ENCODE data around the gene TYMP. TPM values are rescaled to one million over a fixed set of nuclear protein-coding genes. Genes with fewer than 3 reads are reported as not detected.
A peak's percentile ranks its signal among the peaks of the same experiment; 100 is the strongest.

Gene TYMP
- total RNA-seq, 1 donor from 2014 or later: 8.9 TPM

- H3K36me3 ChIP-seq (ENCODE audit: control insufficient read depth in 3 of 3, insufficient read depth in 3 of 3, low read length in 3 of 3): no peaks in the 10 kb centered on the region
- H3K4me3 ChIP-seq (ENCODE audit: low read length in 3 of 3): no peak overlapping the region
- H3K27me3 ChIP-seq (ENCODE audit: control insufficient read depth in 3 of 3, insufficient read depth in 3 of 3, low read length in 3 of 3): peaks cover 47 to 71% (median 61%) of the 10 kb centered on the region in 3 donors
- H3K9ac ChIP-seq (ENCODE audit: low read depth in 1 of 3, low read length in 3 of 3): no peak overlapping the region
- H3K4me1 ChIP-seq (ENCODE audit: control insufficient read depth in 3 of 3, insufficient read depth in 3 of 3, low read length in 3 of 3): peaks cover 3 to 13% (median 5%) of the 10 kb centered on the region in 3 donors
- no peak overlapping the region for H3K27ac ChIP-seq (ENCODE audit: low read depth, low read length)
- H3K9me3 ChIP-seq (ENCODE audit: control insufficient read depth in 3 of 3, low read length in 3 of 3): no peaks in the 10 kb centered on the region
Measured at GRCh38 chr22:50548921-50549790, 19.3 kb upstream of the TYMP start.

- no peaks in the 10 kb centered on the region for H3K36me3 ChIP-seq (ENCODE audit: control insufficient read depth in 3 of 3, insufficient read depth in 3 of 3, low read length in 3 of 3)
- H3K9ac ChIP-seq (ENCODE audit: low read depth in 1 of 3, low read length in 3 of 3): no peak overlapping the region
- H3K9me3 ChIP-seq (ENCODE audit: control insufficient read depth in 3 of 3, low read length in 3 of 3): no peaks in the 10 kb centered on the region
- H3K27ac ChIP-seq (ENCODE audit: low read depth, low read length): no peak overlapping the region
- peaks cover 50 to 75% (median 62%) of the 10 kb centered on the region in 3 donors for H3K27me3 ChIP-seq (ENCODE audit: control insufficient read depth in 3 of 3, insufficient read depth in 3 of 3, low read length in 3 of 3)
- H3K4me1 ChIP-seq (ENCODE audit: control insufficient read depth in 3 of 3, insufficient read depth in 3 of 3, low read length in 3 of 3): peaks cover 5 to 16% (median 5%) of the 10 kb centered on the region in 3 donors
- H3K4me3 ChIP-seq (ENCODE audit: low read length in 3 of 3): no peak overlapping the region
Measured at GRCh38 chr22:50548040-50548920, 18.5 kb upstream of the TYMP start.

- no peaks in the 10 kb centered on the region for H3K9me3 ChIP-seq (ENCODE audit: control insufficient read depth in 3 of 3, low read length in 3 of 3)
- no peak overlapping the region for H3K4me3 ChIP-seq (ENCODE audit: low read length in 3 of 3)
- no peak overlapping the region for H3K27ac ChIP-seq (ENCODE audit: low read depth, low read length)
- no peak overlapping the region for H3K9ac ChIP-seq (ENCODE audit: low read depth in 1 of 3, low read length in 3 of 3)
- no peaks in the 10 kb centered on the region for H3K36me3 ChIP-seq (ENCODE audit: control insufficient read depth in 3 of 3, insufficient read depth in 3 of 3, low read length in 3 of 3)
- peaks cover 5 to 16% (median 5%) of the 10 kb centered on the region in 3 donors for H3K4me1 ChIP-seq (ENCODE audit: control insufficient read depth in 3 of 3, insufficient read depth in 3 of 3, low read length in 3 of 3)
- H3K27me3 ChIP-seq (ENCODE audit: control insufficient read depth in 3 of 3, insufficient read depth in 3 of 3, low read length in 3 of 3): peaks cover 53 to 75% (median 62%) of the 10 kb centered on the region in 3 donors
Measured at GRCh38 chr22:50547263-50547985, 17.6 kb upstream of the TYMP start.

GRCh38 chr22:50546326-50547262 is 16.8 kb upstream of the TYMP start:
- no peak overlapping the region for H3K27ac ChIP-seq (ENCODE audit: low read depth, low read length)
- no peaks in the 10 kb centered on the region for H3K36me3 ChIP-seq (ENCODE audit: control insufficient read depth in 3 of 3, insufficient read depth in 3 of 3, low read length in 3 of 3)
- H3K4me1 ChIP-seq (ENCODE audit: control insufficient read depth in 3 of 3, insufficient read depth in 3 of 3, low read length in 3 of 3): peaks cover 5 to 16% (median 5%) of the 10 kb centered on the region in 3 donors
- H3K27me3 ChIP-seq (ENCODE audit: control insufficient read depth in 3 of 3, insufficient read depth in 3 of 3, low read length in 3 of 3): peaks cover 54 to 69% (median 59%) of the 10 kb centered on the region in 3 donors
- no peak overlapping the region for H3K4me3 ChIP-seq (ENCODE audit: low read length in 3 of 3)
- H3K9ac ChIP-seq (ENCODE audit: low read depth in 1 of 3, low read length in 3 of 3): no peak overlapping the region
- H3K9me3 ChIP-seq (ENCODE audit: control insufficient read depth in 3 of 3, low read length in 3 of 3): no peaks in the 10 kb centered on the region

GRCh38 chr22:50545522-50546325 is 15.9 kb upstream of the TYMP start, which contains the start of gene KLHDC7B:
TSS of gene KLHDC7B (plus strand) at chr22:50545899. CDS start at chr22:50546244, 345 bp downstream.
- Histone ChIP-seq H3K9ac (ENCODE audit: low read depth in 1 of 3, low read length in 3 of 3) (no peak within 1 kb of the TSS), H3K4me1 (ENCODE audit: control insufficient read depth in 3 of 3, insufficient read depth in 3 of 3, low read length in 3 of 3) (peaks cover 5 to 16% (median 5%) of the 10 kb centered on the region in 3 donors), H3K4me3 (ENCODE audit: low read length in 3 of 3) (no peak within 1 kb of the TSS), H3K9me3 (ENCODE audit: control insufficient read depth in 3 of 3, low read length in 3 of 3) (no peaks in the 10 kb centered on the region), H3K36me3 (ENCODE audit: control insufficient read depth in 3 of 3, insufficient read depth in 3 of 3, low read length in 3 of 3) (no peaks in the 10 kb centered on the region), H3K27me3 (ENCODE audit: control insufficient read depth in 3 of 3, insufficient read depth in 3 of 3, low read length in 3 of 3) (peaks cover 53 to 61% (median 54%) of the 10 kb centered on the region in 3 donors), H3K27ac (ENCODE audit: low read depth, low read length) (no peak within 1 kb of the TSS)

- peaks cover 47 to 53% (median 49%) of the 10 kb centered on the region in 3 donors for H3K27me3 ChIP-seq (ENCODE audit: control insufficient read depth in 3 of 3, insufficient read depth in 3 of 3, low read length in 3 of 3)
- H3K27ac ChIP-seq (ENCODE audit: low read depth, low read length): no peak overlapping the region
- H3K36me3 ChIP-seq (ENCODE audit: control insufficient read depth in 3 of 3, insufficient read depth in 3 of 3, low read length in 3 of 3): no peaks in the 10 kb centered on the region
- no peaks in the 10 kb centered on the region for H3K9me3 ChIP-seq (ENCODE audit: control insufficient read depth in 3 of 3, low read length in 3 of 3)
- peak overlapping the region in 1 of 3 donors; percentile 54 for H3K9ac ChIP-seq (ENCODE audit: low read depth in 1 of 3, low read length in 3 of 3)
- peaks cover 5 to 16% (median 5%) of the 10 kb centered on the region in 3 donors for H3K4me1 ChIP-seq (ENCODE audit: control insufficient read depth in 3 of 3, insufficient read depth in 3 of 3, low read length in 3 of 3)
- no peak overlapping the region for H3K4me3 ChIP-seq (ENCODE audit: low read length in 3 of 3)
Measured at GRCh38 chr22:50544746-50545253, 15.0 kb upstream of the TYMP start.

GRCh38 chr22:50544078-50544745 is 14.4 kb upstream of the TYMP start:
- peaks cover 5 to 17% (median 6%) of the 10 kb centered on the region in 3 donors for H3K4me1 ChIP-seq (ENCODE audit: control insufficient read depth in 3 of 3, insufficient read depth in 3 of 3, low read length in 3 of 3)
- H3K9me3 ChIP-seq (ENCODE audit: control insufficient read depth in 3 of 3, low read length in 3 of 3): no peaks in the 10 kb centered on the region
- peak overlapping the region; percentile 38 to 54 (median 43) for H3K9ac ChIP-seq (ENCODE audit: low read depth in 1 of 3, low read length in 3 of 3)
- H3K4me3 ChIP-seq (ENCODE audit: low read length in 3 of 3): peak overlapping the region in 1 of 3 donors; percentile 56
- no peaks in the 10 kb centered on the region for H3K36me3 ChIP-seq (ENCODE audit: control insufficient read depth in 3 of 3, insufficient read depth in 3 of 3, low read length in 3 of 3)
- peaks cover 43 to 49% (median 43%) of the 10 kb centered on the region in 3 donors for H3K27me3 ChIP-seq (ENCODE audit: control insufficient read depth in 3 of 3, insufficient read depth in 3 of 3, low read length in 3 of 3)
- no peak overlapping the region for H3K27ac ChIP-seq (ENCODE audit: low read depth, low read length)

GRCh38 chr22:50542416-50542927 is 12.7 kb upstream of the TYMP start:
- H3K9ac ChIP-seq (ENCODE audit: low read depth in 1 of 3, low read length in 3 of 3): no peak overlapping the region
- H3K27me3 ChIP-seq (ENCODE audit: control insufficient read depth in 3 of 3, insufficient read depth in 3 of 3, low read length in 3 of 3): peaks cover 28 to 37% (median 34%) of the 10 kb centered on the region in 3 donors
- no peak overlapping the region for H3K4me3 ChIP-seq (ENCODE audit: low read length in 3 of 3)
- no peaks in the 10 kb centered on the region for H3K9me3 ChIP-seq (ENCODE audit: control insufficient read depth in 3 of 3, low read length in 3 of 3)
- no peaks in the 10 kb centered on the region for H3K36me3 ChIP-seq (ENCODE audit: control insufficient read depth in 3 of 3, insufficient read depth in 3 of 3, low read length in 3 of 3)
- peak overlapping the region; percentile 52 for H3K27ac ChIP-seq (ENCODE audit: low read depth, low read length)
- peaks cover 5 to 24% (median 8%) of the 10 kb centered on the region in 3 donors for H3K4me1 ChIP-seq (ENCODE audit: control insufficient read depth in 3 of 3, insufficient read depth in 3 of 3, low read length in 3 of 3)
